Measurements from ENCODE around the gene AP2M1. TPM values are rescaled to one million over a fixed set of nuclear protein-coding genes. Genes with fewer than 3 reads are reported as not detected.

AP2M1 gene
- total and polyA plus RNA-seq, 2 donors (not counting 3 experiments of a cell fraction or from before 2014, with no cell fraction given), result 431 to 602 TPM

DNA sequence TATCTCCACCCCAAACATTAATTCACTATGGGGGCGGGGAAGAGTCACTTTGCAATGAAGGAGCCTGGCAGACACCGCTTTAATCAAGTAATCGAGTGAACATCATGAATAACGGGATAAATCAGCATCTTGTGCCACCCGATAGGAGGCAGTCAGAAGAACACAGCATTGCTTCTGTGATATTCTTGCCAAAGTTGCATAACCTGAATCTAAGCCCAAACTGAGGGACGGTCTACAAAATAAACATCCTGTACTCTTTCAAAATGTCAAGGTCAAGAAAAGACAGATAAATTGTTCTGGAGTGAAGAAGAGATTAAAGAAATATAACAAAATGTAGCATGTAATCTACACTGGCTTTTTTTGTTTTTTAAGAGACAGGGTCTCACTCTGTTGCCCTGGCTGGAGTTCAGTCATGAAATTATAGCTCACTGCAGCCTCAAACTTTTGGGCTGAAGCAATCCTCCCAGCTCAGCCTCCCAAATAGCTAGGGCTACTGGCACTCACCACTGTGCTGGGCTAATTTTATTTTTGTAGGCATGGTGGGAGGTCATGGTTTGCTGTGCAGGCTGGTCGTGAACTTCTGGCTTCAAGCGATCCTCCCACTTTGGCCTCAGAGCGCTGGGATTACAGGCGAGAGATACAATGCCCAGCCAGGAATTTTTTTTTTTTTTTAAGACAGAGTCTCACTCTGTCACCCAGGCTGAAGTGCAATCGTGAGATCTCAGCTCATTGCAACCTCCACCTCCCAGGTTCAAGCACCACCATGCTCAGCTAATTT, 34.7 kb downstream of the AP2M1 start:
- no peaks in the 10 kb centered on the region for H3K36me3 ChIP-seq (ENCODE audit: control insufficient read depth in 2 of 2, extremely low read depth in 1 of 2, insufficient read depth in 2 of 2, low read length in 2 of 2)
- no peaks in the 10 kb centered on the region for H3K9me3 ChIP-seq (replicated peaks; ENCODE audit: control insufficient read depth, insufficient read depth, low read length)
- dilution Hi-C loops (cut with MboI; ENCODE audit: extremely low pct_ligation_motif_present, low sequenced_read_pairs) (no loop called here), intact Hi-C loops (cut with micrococcal nuclease) (no loop called here)
- no peak overlapping the region for H3K27ac ChIP-seq (ENCODE audit: insufficient read depth, low read depth, low read length)
- no peak overlapping the region for H2AFZ ChIP-seq (ENCODE audit: low read depth, low read length)
- no peak for FAIRE-seq
- CTCF ChIA-PET, result interaction anchor here (3.6 kb wide), 1 partner anchor 18 kb away, joined by 24 read pairs; no protein-coding TSS in a partner anchor
- BruUV-seq (replicated peaks), result no TSS peak
- POLR2A ChIA-PET, result no interaction called here
- peaks cover 7 to 11% of the 10 kb centered on the region in 2 experiments for H3K27me3 ChIP-seq (ENCODE audit: control insufficient read depth in 2 of 2, insufficient read depth in 2 of 2, low read length in 2 of 2)
- H3K4me1 ChIP-seq (ENCODE audit: control insufficient read depth, extremely low read depth, insufficient read depth, low read length), result no peaks in the 10 kb centered on the region
- H3K4me2 ChIP-seq (ENCODE audit: insufficient read depth, low read length), result no peak overlapping the region
- H3K9ac ChIP-seq (replicated peaks; ENCODE audit: extremely low read depth, insufficient read depth, low read length), result no peak overlapping the region
- H3K4me3 ChIP-seq (replicated peaks in 1 of 3; ENCODE audit: insufficient read depth in 1 of 3, low read depth in 1 of 3, low read length in 3 of 3), result no peak overlapping the region
- DNase-seq (ENCODE audit: low read depth, low spot score), result no peak
- H3K79me2 ChIP-seq (ENCODE audit: control insufficient read depth, insufficient read depth, low read length), result no peaks in the 10 kb centered on the region
- TF ChIP-seq GATA2 (IDR thresholded peaks at IDR 0.05; ENCODE audit: insufficient read depth, insufficient read length, low read depth, low read length) (no peak), JUN (IDR thresholded peaks at IDR 0.05; ENCODE audit: borderline replicate concordance, insufficient read depth, insufficient read length, low read depth) (no peak), FOS (IDR thresholded peaks at IDR 0.05; ENCODE audit: borderline replicate concordance, insufficient read depth, low read length) (no peak), EZH2 (IDR thresholded peaks at IDR 0.05; ENCODE audit: borderline replicate concordance, low read depth, low read length, severe bottlenecking) (no peak), POLR2A (IDR thresholded peaks at IDR 0.05; ENCODE audit: low read depth, low read length) (no peak), MYC (IDR thresholded peaks at IDR 0.05; ENCODE audit: low read depth, low read length) (no peak)
- H3K9me1 ChIP-seq (replicated peaks; ENCODE audit: control insufficient read depth, extremely low read depth, insufficient read depth, low read length), result no peaks in the 10 kb centered on the region
- no peaks in the 10 kb centered on the region for H4K20me1 ChIP-seq (replicated peaks; ENCODE audit: control insufficient read depth, extremely low read depth, insufficient read depth, low read length)

DNA sequence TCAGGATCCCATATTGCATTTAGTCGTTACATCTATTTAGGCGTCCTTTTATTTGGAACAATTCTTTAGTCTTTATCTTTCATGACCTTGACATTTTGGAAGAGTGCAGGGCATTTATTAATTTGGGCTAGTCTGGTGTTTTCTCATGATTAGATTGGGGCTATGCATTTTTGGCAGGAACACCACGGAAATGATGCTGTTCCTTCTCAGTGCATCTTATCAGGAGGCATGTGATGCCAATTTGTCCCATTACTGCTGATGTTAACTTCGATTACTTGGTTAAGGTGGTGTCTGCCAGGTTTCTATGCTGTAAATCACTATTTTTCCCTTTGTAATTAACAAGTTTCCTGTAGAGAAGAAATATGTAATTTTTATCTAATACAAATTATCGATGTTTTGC, 36.6 kb downstream of the AP2M1 start:
- no TSS peak for BruUV-seq (replicated peaks)
- dilution Hi-C loops (cut with MboI; ENCODE audit: extremely low pct_ligation_motif_present, low sequenced_read_pairs), result no loop called here

More for the DNA sequence above, 36.6 kb downstream of the AP2M1 start:
- CTCF ChIA-PET, result interaction anchor here (1.7 to 3.6 kb wide), 2 partner anchors 8 to 16 kb away, joined by 5 to 24 read pairs; no protein-coding TSS in a partner anchor
- H3K36me3 ChIP-seq (ENCODE audit: control insufficient read depth in 2 of 2, extremely low read depth in 1 of 2, insufficient read depth in 2 of 2, low read length in 2 of 2), result no peaks in the 10 kb centered on the region
- H2AFZ ChIP-seq (ENCODE audit: low read depth, low read length), result no peak overlapping the region
- POLR2A ChIA-PET, result no interaction called here
- H3K4me3 ChIP-seq (replicated peaks in 1 of 3; ENCODE audit: insufficient read depth in 1 of 3, low read depth in 1 of 3, low read length in 3 of 3), result no peak overlapping the region
- no peak overlapping the region for H3K27ac ChIP-seq (ENCODE audit: insufficient read depth, low read depth, low read length)
- H3K79me2 ChIP-seq (ENCODE audit: control insufficient read depth, insufficient read depth, low read length), result no peaks in the 10 kb centered on the region
- TF ChIP-seq CTCF (IDR thresholded peaks at IDR 0.05; ENCODE audit: extremely low read depth in 1 of 2, insufficient read depth in 1 of 2, low read depth in 1 of 2, low read length in 2 of 2) (no peak), POLR2AphosphoS5 (IDR thresholded peaks at IDR 0.05; ENCODE audit: insufficient read depth, low read depth, low read length) (no peak), EZH2 (IDR thresholded peaks at IDR 0.05; ENCODE audit: borderline replicate concordance, low read depth, low read length, severe bottlenecking) (no peak), MYC (IDR thresholded peaks at IDR 0.05; ENCODE audit: low read depth, low read length) (no peak), JUN (IDR thresholded peaks at IDR 0.05; ENCODE audit: borderline replicate concordance, insufficient read depth, insufficient read length, low read depth) (no peak), GATA2 (IDR thresholded peaks at IDR 0.05; ENCODE audit: insufficient read depth, insufficient read length, low read depth, low read length) (no peak), FOS (IDR thresholded peaks at IDR 0.05; ENCODE audit: borderline replicate concordance, insufficient read depth, low read length) (no peak), POLR2A (IDR thresholded peaks at IDR 0.05; ENCODE audit: low read depth, low read length) (no peak)
- TF ChIP-seq, protein P1, sequence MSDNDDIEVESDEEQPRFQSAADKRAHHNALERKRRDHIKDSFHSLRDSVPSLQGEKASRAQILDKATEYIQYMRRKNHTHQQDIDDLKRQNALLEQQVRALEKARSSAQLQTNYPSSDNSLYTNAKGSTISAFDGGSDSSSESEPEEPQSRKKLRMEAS (IDR thresholded peaks at IDR 0.05; ENCODE audit: insufficient read depth, insufficient read length), result no peak
- H3K27me3 ChIP-seq (ENCODE audit: control insufficient read depth in 2 of 2, insufficient read depth in 2 of 2, low read length in 2 of 2), result peaks cover 2 to 11% of the 10 kb centered on the region in 2 experiments
- no peaks in the 10 kb centered on the region for H3K9me3 ChIP-seq (replicated peaks; ENCODE audit: control insufficient read depth, insufficient read depth, low read length)
- FAIRE-seq (no peak), DNase-seq (ENCODE audit: low read depth, low spot score) (no peak)
- intact Hi-C loops (cut with micrococcal nuclease), result no loop called here
- H3K9me1 ChIP-seq (replicated peaks; ENCODE audit: control insufficient read depth, extremely low read depth, insufficient read depth, low read length), result no peaks in the 10 kb centered on the region
- H4K20me1 ChIP-seq (replicated peaks; ENCODE audit: control insufficient read depth, extremely low read depth, insufficient read depth, low read length), result no peaks in the 10 kb centered on the region
- peaks cover 8% of the 10 kb centered on the region for H3K4me1 ChIP-seq (ENCODE audit: control insufficient read depth, extremely low read depth, insufficient read depth, low read length)
- H3K9ac ChIP-seq (replicated peaks; ENCODE audit: extremely low read depth, insufficient read depth, low read length), result no peak overlapping the region
- H3K4me2 ChIP-seq (ENCODE audit: insufficient read depth, low read length), result no peak overlapping the region

All from endothelial cell of umbilical vein (primary cell).